CD4-positive, CD25-positive, alpha-beta regulatory T cell (primary cell): ENCODE measurements around the gene UBE2H. TPM values are rescaled to one million over a fixed set of nuclear protein-coding genes. Genes with fewer than 3 reads are reported as not detected.

Experiments used
- ATAC-seq, 2 donors: fragments of 150-1000 bp; cut with Tn5 transposase; one replicate each; pipeline ENCODE4 v1.10.0; 2021; ENCODE audit warnings: low read depth in 2 of 2, moderate number of reproducible peaks in 2 of 2, moderate library complexity in 1 of 2
- DNase-seq, 3 donors: peaks; one replicate each; pipeline versions ENCODE4 v3.0.0 to v3.0.0-alpha.2; 2012 to 2022; ENCODE audit warnings: mixed read lengths in 1 of 3
- H3K27ac ChIP-seq: one replicate; pipeline ENCODE4 v1.7.0; 2013; ENCODE audit warnings: mild to moderate bottlenecking, low read length; ENCODE audit not compliant: insufficient read depth, poor library complexity, severe bottlenecking
- H3K27me3 ChIP-seq: one replicate; pipeline ENCODE4 v1.7.0; 2013; ENCODE audit warnings: low read length; ENCODE audit not compliant: control insufficient read depth, insufficient read depth
- H3K36me3 ChIP-seq: one replicate; pipeline ENCODE4 v1.7.0; 2013; ENCODE audit warnings: mild to moderate bottlenecking, low read length, moderate library complexity; ENCODE audit not compliant: control insufficient read depth, insufficient read depth
- H3K4me1 ChIP-seq: 2 replicates; pipeline ENCODE4 v1.7.0; 2013; ENCODE audit warnings: mild to moderate bottlenecking, low read length; ENCODE audit not compliant: insufficient read depth, control insufficient read depth, poor library complexity, severe bottlenecking
- H3K4me3 ChIP-seq: one replicate; pipeline ENCODE4 v1.7.0; 2013; ENCODE audit warnings: low read depth, mild to moderate bottlenecking, low read length, moderate library complexity
- H3K9me3 ChIP-seq, 2 experiments: 1 replicate in 1 of 2; 2 replicates in 1 of 2; pipeline ENCODE4 v1.7.0; 2013; ENCODE audit warnings: low read length in 2 of 2, mild to moderate bottlenecking in 1 of 2, moderate library complexity in 1 of 2; ENCODE audit not compliant: control insufficient read depth in 2 of 2
- H3K27ac Mint-ChIP-seq, 3 donors: one replicate each; pipeline ENCODE4 v1.8.0; 2020 to 2022; ENCODE audit warnings: mild to moderate bottlenecking in 3 of 3, mixed read lengths in 3 of 3, moderate library complexity in 2 of 3
- H3K27me3 Mint-ChIP-seq: one replicate; pipeline ENCODE4 v1.8.0; 2022; ENCODE audit warnings: mild to moderate bottlenecking, mixed read lengths
- H3K36me3 Mint-ChIP-seq: one replicate; pipeline ENCODE4 v1.8.0; 2020; ENCODE audit warnings: mixed read lengths
- H3K4me1 Mint-ChIP-seq, 4 donors: one replicate each; pipeline ENCODE4 v1.8.0; 2020 to 2022; ENCODE audit warnings: mixed read lengths in 4 of 4, mild to moderate bottlenecking in 1 of 4
- H3K4me3 Mint-ChIP-seq, 4 donors: one replicate each; pipeline ENCODE4 v1.8.0; 2020 to 2022; ENCODE audit warnings: mild to moderate bottlenecking in 4 of 4, mixed read lengths in 4 of 4, moderate library complexity in 3 of 4
- H3K9me3 Mint-ChIP-seq, 7 donors: one replicate each; pipeline ENCODE4 v1.8.0; 2020 to 2022; ENCODE audit warnings: mixed read lengths in 7 of 7, mild to moderate bottlenecking in 3 of 7, moderate library complexity in 2 of 7
- polyA plus RNA-seq, 4 donors: library from polyadenylated mRNA; unstranded; fragments of 300-500 nt; fragmentation: Illumina TruSeq; gene quantifications; one replicate each; pipeline ENCODE4 v1.2.3, GENCODE V29; 2021
- total RNA-seq: library from RNA; stranded (reverse); gene quantifications from one replicate; pipeline ENCODE4 v1.2.3, GENCODE V29; 2022

UBE2H gene
- total and polyA plus RNA-seq, 5 donors from 2014 or later = 50.7 to 109 (median 63.5) TPM

GRCh38 chr7:129882531-129882930 lies 70.2 kb downstream of the UBE2H start:
- Mint-ChIP-seq H3K36me3 (peaks cover 23% of the 10 kb centered on the region), H3K27me3 (no peaks in the 10 kb centered on the region), H3K9me3 (no peaks in the 10 kb centered on the region), H3K4me1 (peaks cover 27 to 46% (median 41%) of the 10 kb centered on the region in 4 donors), H3K27ac (no peak overlapping the region), H3K4me3 (no peak overlapping the region)
- Histone ChIP-seq H3K4me1 (peaks cover 10% of the 10 kb centered on the region), H3K9me3 (no peaks in the 10 kb centered on the region), H3K36me3 (peaks cover 24% of the 10 kb centered on the region), H3K27me3 (no peaks in the 10 kb centered on the region), H3K4me3 (no peak overlapping the region), H3K27ac (no peak overlapping the region)
- ATAC-seq = no peak
- DNase-seq = no peak

GRCh38 chr7:129877146-129877792 lies 75.5 kb downstream of the UBE2H start:
- H3K27ac Mint-ChIP-seq = peak overlapping the region in 2 of 3 donors; percentile 21 to 26
- Histone ChIP-seq H3K9me3 (no peaks in the 10 kb centered on the region), H3K4me1 (peaks cover 10% of the 10 kb centered on the region), H3K4me3 (no peak overlapping the region), H3K36me3 (peaks cover 21% of the 10 kb centered on the region), H3K27ac (no peak overlapping the region), H3K27me3 (no peaks in the 10 kb centered on the region)
- H3K4me3 Mint-ChIP-seq = no peak overlapping the region
- peaks cover 34 to 53% (median 44%) of the 10 kb centered on the region in 4 donors for H3K4me1 Mint-ChIP-seq
- H3K36me3 Mint-ChIP-seq = peaks cover 25% of the 10 kb centered on the region
- no peak for ATAC-seq
- no peak for DNase-seq
- H3K27me3 Mint-ChIP-seq = no peaks in the 10 kb centered on the region
- H3K9me3 Mint-ChIP-seq = no peaks in the 10 kb centered on the region

- ATAC-seq (no peak), DNase-seq (no peak)
- Histone ChIP-seq H3K27me3 (no peaks in the 10 kb centered on the region), H3K4me3 (no peak overlapping the region), H3K4me1 (peaks cover 10% of the 10 kb centered on the region), H3K36me3 (peaks cover 21% of the 10 kb centered on the region), H3K9me3 (no peaks in the 10 kb centered on the region), H3K27ac (no peak overlapping the region)
- no peak overlapping the region for H3K27ac Mint-ChIP-seq
- H3K27me3 Mint-ChIP-seq = no peaks in the 10 kb centered on the region
- no peaks in the 10 kb centered on the region for H3K9me3 Mint-ChIP-seq
- no peak overlapping the region for H3K4me3 Mint-ChIP-seq
- peaks cover 32 to 52% (median 38%) of the 10 kb centered on the region in 4 donors for H3K4me1 Mint-ChIP-seq
- peaks cover 33% of the 10 kb centered on the region for H3K36me3 Mint-ChIP-seq
Observed at GRCh38 chr7:129875745-129876411, 76.9 kb downstream of the UBE2H start.

- no peak overlapping the region for H3K27ac ChIP-seq
- no peaks in the 10 kb centered on the region for H3K9me3 ChIP-seq
- Mint-ChIP-seq H3K27ac (no peak overlapping the region), H3K36me3 (peaks cover 34% of the 10 kb centered on the region), H3K4me3 (no peak overlapping the region), H3K4me1 (peaks cover 33 to 51% (median 39%) of the 10 kb centered on the region in 4 donors), H3K9me3 (peaks cover 0 to under 1% (median 0%) of the 10 kb centered on the region in 7 donors), H3K27me3 (no peaks in the 10 kb centered on the region)
- H3K4me1 ChIP-seq = peaks cover 4% of the 10 kb centered on the region
- H3K27me3 ChIP-seq = no peaks in the 10 kb centered on the region
- DNase-seq (no peak), ATAC-seq (no peak)
- peaks cover 27% of the 10 kb centered on the region for H3K36me3 ChIP-seq
- no peak overlapping the region for H3K4me3 ChIP-seq
Observed at GRCh38 chr7:129875160-129875559, 77.6 kb downstream of the UBE2H start.

GRCh38 chr7:129874722-129875121 lies 78.0 kb downstream of the UBE2H start:
- no peak overlapping the region for H3K4me3 Mint-ChIP-seq
- Histone ChIP-seq H3K9me3 (no peaks in the 10 kb centered on the region), H3K4me1 (no peaks in the 10 kb centered on the region), H3K4me3 (no peak overlapping the region), H3K27ac (no peak overlapping the region), H3K36me3 (peaks cover 30% of the 10 kb centered on the region), H3K27me3 (no peaks in the 10 kb centered on the region)
- H3K27ac Mint-ChIP-seq = peak overlapping the region in 1 of 3 donors; percentile 39
- H3K9me3 Mint-ChIP-seq = peaks cover 0 to 1% (median 0%) of the 10 kb centered on the region in 7 donors
- no peak for DNase-seq
- H3K27me3 Mint-ChIP-seq = no peaks in the 10 kb centered on the region
- no peak for ATAC-seq
- peaks cover 34 to 52% (median 39%) of the 10 kb centered on the region in 4 donors for H3K4me1 Mint-ChIP-seq
- H3K36me3 Mint-ChIP-seq = peaks cover 38% of the 10 kb centered on the region

GRCh38 chr7:129872054-129872453 lies 80.7 kb downstream of the UBE2H start:
- ATAC-seq (no peak), DNase-seq (no peak)
- Histone ChIP-seq H3K4me3 (no peak overlapping the region), H3K9me3 (no peaks in the 10 kb centered on the region), H3K36me3 (peaks cover 16% of the 10 kb centered on the region), H3K27me3 (no peaks in the 10 kb centered on the region), H3K4me1 (no peaks in the 10 kb centered on the region), H3K27ac (no peak overlapping the region)
- Mint-ChIP-seq H3K27me3 (no peaks in the 10 kb centered on the region), H3K4me1 (peaks cover 23 to 36% (median 32%) of the 10 kb centered on the region in 4 donors), H3K9me3 (peaks cover 0 to 2% (median 0%) of the 10 kb centered on the region in 7 donors), H3K36me3 (peaks cover 36% of the 10 kb centered on the region), H3K4me3 (no peak overlapping the region), H3K27ac (no peak overlapping the region)

- H3K27ac Mint-ChIP-seq = peak overlapping the region in 2 of 3 donors; percentile 37 to 75
Observed at GRCh38 chr7:129870668-129871067, 82.1 kb downstream of the UBE2H start.

More at GRCh38 chr7:129870668-129871067, 82.1 kb downstream of the UBE2H start:
- Histone ChIP-seq H3K27ac (no peak overlapping the region), H3K4me1 (no peaks in the 10 kb centered on the region), H3K9me3 (no peaks in the 10 kb centered on the region), H3K36me3 (peaks cover 11% of the 10 kb centered on the region), H3K4me3 (no peak overlapping the region), H3K27me3 (no peaks in the 10 kb centered on the region)
- peaks cover 31% of the 10 kb centered on the region for H3K36me3 Mint-ChIP-seq
- ATAC-seq (no peak), DNase-seq (no peak)
- no peak overlapping the region for H3K4me3 Mint-ChIP-seq
- peaks cover 24 to 37% (median 36%) of the 10 kb centered on the region in 4 donors for H3K4me1 Mint-ChIP-seq
- H3K9me3 Mint-ChIP-seq = peaks cover 0 to 2% (median 0%) of the 10 kb centered on the region in 7 donors
- H3K27me3 Mint-ChIP-seq = no peaks in the 10 kb centered on the region
